Glutamatergic neuron (in vitro differentiated cells): ENCODE measurements around the gene GUCY1A2. TPM values are rescaled to one million over a fixed set of nuclear protein-coding genes. Genes with fewer than 3 reads are reported as not detected.
A peak's percentile ranks its signal among the peaks of the same experiment; 100 is the strongest.
"Not testable (repeated sequence)": the region's sequence is repeated elsewhere in the genome, so short reads cannot be mapped to it uniquely, and the experiment has no call there.

Experiments used
- DNase-seq: peaks from one replicate; pipeline ENCODE4 v3.0.0; 2022
- H3K27ac Mint-ChIP-seq: one replicate; pipeline ENCODE4 v1.8.0; 2020; ENCODE audit warnings: mild to moderate bottlenecking, mixed read lengths, inconsistent platforms; ENCODE audit not compliant: unreplicated experiment
- H3K27me3 Mint-ChIP-seq: one replicate; pipeline ENCODE4 v1.8.0; 2020; ENCODE audit warnings: mild to moderate bottlenecking, moderate library complexity, mixed read lengths, inconsistent platforms; ENCODE audit not compliant: unreplicated experiment
- H3K36me3 Mint-ChIP-seq: one replicate; pipeline ENCODE4 v1.8.0; 2020; ENCODE audit warnings: mild to moderate bottlenecking, mixed read lengths, inconsistent platforms; ENCODE audit not compliant: unreplicated experiment
- H3K4me1 Mint-ChIP-seq: one replicate; pipeline ENCODE4 v1.8.0; 2020; ENCODE audit warnings: mild to moderate bottlenecking, low read depth, mixed read lengths, inconsistent platforms; ENCODE audit not compliant: unreplicated experiment
- H3K4me3 Mint-ChIP-seq: one replicate; pipeline ENCODE4 v1.8.0; 2020; ENCODE audit warnings: mild to moderate bottlenecking, mixed read lengths, inconsistent platforms; ENCODE audit not compliant: unreplicated experiment
- H3K9me3 Mint-ChIP-seq: one replicate; pipeline ENCODE4 v1.8.0; 2020; ENCODE audit warnings: mild to moderate bottlenecking, moderate library complexity, mixed read lengths, inconsistent platforms; ENCODE audit not compliant: unreplicated experiment
- CTCF ChIP-seq: fragments of 200-600 bp; sonication (generic); IDR thresholded peaks from one replicate; pipeline ENCODE4 v1.5.0; 2021; ENCODE audit not compliant: partially characterized antibody, unreplicated experiment
- long read RNA-seq: library from polyadenylated mRNA; unstranded; transcript quantifications from one replicate; pipeline ENCODE4 v2.0.0, GENCODE V29; 2020; ENCODE audit not compliant: unreplicated experiment
- total RNA-seq: library from RNA; stranded (reverse); fragmentation: NEBNext Ultra II Directional; extraction: Animal tissue kit (Norgen Biotek cat#: 25700); gene quantifications from one replicate; pipeline ENCODE4 v1.2.1, GENCODE V29; 2021; ENCODE audit not compliant: unreplicated experiment

GUCY1A2 gene, protein sequence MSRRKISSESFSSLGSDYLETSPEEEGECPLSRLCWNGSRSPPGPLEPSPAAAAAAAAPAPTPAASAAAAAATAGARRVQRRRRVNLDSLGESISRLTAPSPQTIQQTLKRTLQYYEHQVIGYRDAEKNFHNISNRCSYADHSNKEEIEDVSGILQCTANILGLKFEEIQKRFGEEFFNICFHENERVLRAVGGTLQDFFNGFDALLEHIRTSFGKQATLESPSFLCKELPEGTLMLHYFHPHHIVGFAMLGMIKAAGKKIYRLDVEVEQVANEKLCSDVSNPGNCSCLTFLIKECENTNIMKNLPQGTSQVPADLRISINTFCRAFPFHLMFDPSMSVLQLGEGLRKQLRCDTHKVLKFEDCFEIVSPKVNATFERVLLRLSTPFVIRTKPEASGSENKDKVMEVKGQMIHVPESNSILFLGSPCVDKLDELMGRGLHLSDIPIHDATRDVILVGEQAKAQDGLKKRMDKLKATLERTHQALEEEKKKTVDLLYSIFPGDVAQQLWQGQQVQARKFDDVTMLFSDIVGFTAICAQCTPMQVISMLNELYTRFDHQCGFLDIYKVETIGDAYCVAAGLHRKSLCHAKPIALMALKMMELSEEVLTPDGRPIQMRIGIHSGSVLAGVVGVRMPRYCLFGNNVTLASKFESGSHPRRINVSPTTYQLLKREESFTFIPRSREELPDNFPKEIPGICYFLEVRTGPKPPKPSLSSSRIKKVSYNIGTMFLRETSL
- 20.3 TPM for total RNA-seq
- long read RNA-seq, partial matches to known transcripts = 0 of 4 reads
- long read RNA-seq, other reads (novel, unspliced or antisense) = 4 of 4 reads

- peaks cover 10% of the 10 kb centered on the region for H3K4me1 Mint-ChIP-seq
- peaks cover 4% of the 10 kb centered on the region for H3K9me3 Mint-ChIP-seq
- peak within 1 kb of the TSS; percentile 64 for H3K27ac Mint-ChIP-seq
- peaks cover 14% of the 10 kb centered on the region for H3K27me3 Mint-ChIP-seq
- DNase-seq = peak; percentile 69
- H3K4me3 Mint-ChIP-seq = peak within 1 kb of the TSS; percentile 88
- H3K36me3 Mint-ChIP-seq = no peaks in the 10 kb centered on the region
- TF ChIP-seq CTCF = no peak
These were observed at the start of gene GUCY1A2 for GRCh38 chr11:107018219-107018901. Gene GUCY1A2, minus strand, starts transcription at chr11:107018476. Its CDS starts 421 bp downstream, at chr11:107018055.

DNA sequence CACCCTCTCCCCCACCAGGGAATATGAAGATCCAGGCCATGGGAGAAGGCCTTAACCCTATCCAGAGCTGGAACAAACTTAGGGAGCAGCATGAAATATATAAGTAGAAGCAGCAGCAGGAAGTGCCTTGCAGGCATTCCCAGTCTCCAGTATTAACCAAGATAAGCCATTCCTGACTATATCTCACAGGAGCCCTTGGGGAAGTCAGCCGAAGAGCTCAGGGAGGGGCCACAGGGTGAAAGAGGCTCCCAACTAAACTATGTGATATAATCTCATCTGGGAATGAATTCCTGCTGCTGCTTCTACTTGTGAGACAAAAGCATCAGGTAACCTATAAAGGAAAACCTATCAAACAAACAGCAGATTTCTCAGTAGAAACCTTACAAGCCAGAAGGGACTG, 36.1 kb upstream of the GUCY1A2 start:
- Mint-ChIP-seq H3K27ac (no peak overlapping the region), H3K9me3 (peaks cover 8% of the 10 kb centered on the region), H3K4me1 (no peaks in the 10 kb centered on the region), H3K4me3 (no peak overlapping the region), H3K27me3 (no peaks in the 10 kb centered on the region), H3K36me3 (peaks cover 18% of the 10 kb centered on the region)
- TF ChIP-seq CTCF = no peak
- no peak for DNase-seq

- not testable (repeated sequence) for DNase-seq, H3K4me1 Mint-ChIP-seq, H3K4me3 Mint-ChIP-seq, H3K27me3 Mint-ChIP-seq, H3K27ac Mint-ChIP-seq, H3K9me3 Mint-ChIP-seq
- peaks cover 18% of the 10 kb centered on the region for H3K36me3 Mint-ChIP-seq
These were observed 33.1 kb upstream of the GUCY1A2 start for GRCh38 chr11:107051332-107051731.

GRCh38 chr11:107050899-107051298, 32.6 kb upstream of the GUCY1A2 start:
- DNase-seq, H3K27me3 Mint-ChIP-seq, H3K4me3 Mint-ChIP-seq, H3K27ac Mint-ChIP-seq, H3K4me1 Mint-ChIP-seq, H3K9me3 Mint-ChIP-seq: not testable (repeated sequence)
- H3K36me3 Mint-ChIP-seq = peaks cover 18% of the 10 kb centered on the region

- Mint-ChIP-seq H3K9me3 (peaks cover 8% of the 10 kb centered on the region), H3K4me1 (no peaks in the 10 kb centered on the region), H3K36me3 (peaks cover 18% of the 10 kb centered on the region), H3K27me3 (no peaks in the 10 kb centered on the region), H3K4me3 (no peak overlapping the region), H3K27ac (no peak overlapping the region)
- no peak for DNase-seq
- TF ChIP-seq CTCF = no peak
These were observed 31.8 kb upstream of the GUCY1A2 start for GRCh38 chr11:107050121-107050520.
